Cardiac muscle cell (in vitro differentiated cells and primary cell): ENCODE data around the gene TFCP2L1. TPM values are rescaled to one million over a fixed set of nuclear protein-coding genes. Genes with fewer than 3 reads are reported as not detected.

ENCODE experiments used
- DNase-seq, 2 donors: peaks; one replicate each; pipeline versions ENCODE4 v3.0.0 to v3.0.0-alpha.2; 2010 to 2017; ENCODE audit warnings: low read depth in 1 of 2, low spot score in 1 of 2
- H3K27ac ChIP-seq: fragments of 200-600 bp; sonication (generic); 2 replicates; pipeline ENCODE4 v1.5.1; 2016
- H3K27me3 ChIP-seq: fragments of 200-600 bp; sonication (generic); 2 replicates; pipeline ENCODE4 v1.6.0; 2016; ENCODE audit warnings: control low read depth
- H3K36me3 ChIP-seq: fragments of 200-600 bp; sonication (generic); 2 replicates; pipeline ENCODE4 v1.5.1; 2016; ENCODE audit warnings: control low read depth
- H3K4me1 ChIP-seq: fragments of 200-600 bp; sonication (generic); 2 replicates; pipeline ENCODE4 v1.8.1; 2017; ENCODE audit warnings: low read depth, mild to moderate bottlenecking, mixed run types
- H3K4me3 ChIP-seq: fragments of 200-600 bp; sonication (generic); 2 replicates; pipeline ENCODE4 v1.5.1; 2016; ENCODE audit warnings: mild to moderate bottlenecking
- H3K9me3 ChIP-seq: fragments of 200-600 bp; sonication (generic); 2 replicates; pipeline ENCODE4 v1.5.1; 2017; ENCODE audit warnings: low read depth, mild to moderate bottlenecking, control low read depth
- polyA plus RNA-seq: library from polyadenylated mRNA; unstranded; fragments of >200 nt; fragmentation: Nextera tagmentation; extraction: Ambion mirVana; gene quantifications from 2 replicates; pipeline ENCODE4 v1.2.1, GENCODE V29; 2016
- total RNA-seq: library from RNA; depleted of rRNA; stranded (reverse); fragments of >200 nt; gene quantifications from 2 replicates; pipeline ENCODE4 v1.2.3, GENCODE V29; 2016
- TF ChIP-seq, protein P1 (sequence below): IDR thresholded peaks from 2 replicates; pipeline ENCODE4 v1.5.1; 2012; ENCODE audit warnings: low read depth, mild to moderate bottlenecking, low read length

The TFCP2L1 gene
- total and polyA plus RNA-seq, 2 experiments from 2014 or later = 0.31 TPM; not detected in 1

DNA sequence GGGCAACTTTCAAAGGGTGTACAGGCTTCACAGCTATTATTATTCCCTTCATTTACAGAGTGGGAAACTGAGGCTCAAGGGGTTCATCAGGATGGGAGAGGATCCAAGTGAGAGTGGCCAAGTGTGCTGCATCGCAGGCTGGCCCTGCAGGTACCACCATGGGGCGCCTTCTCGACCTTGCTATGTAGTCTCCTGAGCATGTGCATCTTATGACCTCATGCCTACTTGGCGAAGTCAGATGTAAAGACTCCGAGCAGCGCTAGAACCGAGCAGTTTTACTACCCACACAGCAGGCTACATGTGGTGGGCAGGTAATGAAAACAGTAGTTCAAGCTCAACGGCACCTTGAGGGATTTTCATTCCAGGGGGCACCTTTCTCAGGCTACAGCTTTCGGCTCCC lies 42.0 kb downstream of the TFCP2L1 start:
- Histone ChIP-seq H3K4me1 (no peaks in the 10 kb centered on the region), H3K27me3 (no peaks in the 10 kb centered on the region), H3K36me3 (no peaks in the 10 kb centered on the region), H3K27ac (no peak overlapping the region), H3K9me3 (no peaks in the 10 kb centered on the region), H3K4me3 (no peak overlapping the region)
- no peak for DNase-seq
- TF ChIP-seq, protein P1, sequence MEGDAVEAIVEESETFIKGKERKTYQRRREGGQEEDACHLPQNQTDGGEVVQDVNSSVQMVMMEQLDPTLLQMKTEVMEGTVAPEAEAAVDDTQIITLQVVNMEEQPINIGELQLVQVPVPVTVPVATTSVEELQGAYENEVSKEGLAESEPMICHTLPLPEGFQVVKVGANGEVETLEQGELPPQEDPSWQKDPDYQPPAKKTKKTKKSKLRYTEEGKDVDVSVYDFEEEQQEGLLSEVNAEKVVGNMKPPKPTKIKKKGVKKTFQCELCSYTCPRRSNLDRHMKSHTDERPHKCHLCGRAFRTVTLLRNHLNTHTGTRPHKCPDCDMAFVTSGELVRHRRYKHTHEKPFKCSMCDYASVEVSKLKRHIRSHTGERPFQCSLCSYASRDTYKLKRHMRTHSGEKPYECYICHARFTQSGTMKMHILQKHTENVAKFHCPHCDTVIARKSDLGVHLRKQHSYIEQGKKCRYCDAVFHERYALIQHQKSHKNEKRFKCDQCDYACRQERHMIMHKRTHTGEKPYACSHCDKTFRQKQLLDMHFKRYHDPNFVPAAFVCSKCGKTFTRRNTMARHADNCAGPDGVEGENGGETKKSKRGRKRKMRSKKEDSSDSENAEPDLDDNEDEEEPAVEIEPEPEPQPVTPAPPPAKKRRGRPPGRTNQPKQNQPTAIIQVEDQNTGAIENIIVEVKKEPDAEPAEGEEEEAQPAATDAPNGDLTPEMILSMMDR = no peak

DNA sequence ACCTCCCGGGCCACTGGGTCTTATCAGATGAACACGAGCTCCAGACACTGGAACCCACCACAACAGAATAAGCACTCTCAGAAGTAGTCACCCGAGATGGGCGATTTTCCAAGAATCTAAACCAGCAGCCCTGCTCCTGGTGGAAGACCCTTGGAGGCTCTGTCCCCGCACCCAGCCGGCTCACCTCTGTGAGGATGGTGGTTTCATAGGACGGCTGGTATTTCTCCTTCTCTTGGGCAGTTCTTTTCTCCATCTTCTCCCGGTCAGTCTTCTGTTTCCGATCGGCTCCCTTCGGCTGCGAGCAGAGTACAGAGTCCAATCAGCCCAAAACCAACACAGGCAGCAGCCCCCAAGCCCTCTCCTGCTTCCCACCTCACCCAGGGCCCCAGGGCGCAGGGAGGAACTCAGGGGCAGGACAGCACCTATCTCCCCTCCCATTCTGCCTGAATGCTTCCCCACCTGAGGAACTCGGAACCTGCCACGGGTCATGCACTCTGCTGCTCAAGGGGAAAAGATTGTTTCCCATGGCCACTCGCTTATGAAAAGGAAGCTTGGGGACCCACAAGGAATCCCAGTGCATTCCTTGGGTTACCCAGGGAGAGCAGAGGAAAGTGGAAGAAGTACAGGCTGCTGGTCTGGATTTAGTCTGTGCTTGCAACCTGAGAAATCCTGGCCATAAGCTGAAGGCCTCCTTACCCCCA lies 42.7 kb downstream of the TFCP2L1 start:
- Histone ChIP-seq H3K27me3 (no peaks in the 10 kb centered on the region), H3K4me3 (no peak overlapping the region), H3K27ac (no peak overlapping the region), H3K9me3 (no peaks in the 10 kb centered on the region), H3K4me1 (no peaks in the 10 kb centered on the region), H3K36me3 (no peaks in the 10 kb centered on the region)
- TF ChIP-seq, protein P1 = no peak
- no peak for DNase-seq

DNA sequence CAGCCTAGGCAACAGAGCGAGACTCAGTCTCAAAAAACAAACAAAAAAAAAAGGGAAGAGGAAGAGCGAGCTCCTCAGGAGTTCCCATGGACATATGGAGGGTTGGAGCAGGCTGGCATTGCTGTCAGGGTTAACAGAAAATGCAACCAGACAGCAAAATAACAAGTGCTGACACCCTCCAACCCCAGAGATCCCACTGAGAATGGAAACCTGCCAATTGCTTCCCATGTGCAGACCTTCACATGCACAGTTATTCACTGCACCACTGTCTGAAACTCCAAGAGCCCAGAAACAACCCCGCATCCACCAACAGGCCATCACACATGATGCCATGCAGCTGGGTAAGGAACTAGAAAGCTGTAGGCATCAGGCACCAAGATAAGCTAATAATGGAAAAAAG lies 43.5 kb downstream of the TFCP2L1 start:
- H3K9me3 ChIP-seq = no peaks in the 10 kb centered on the region
- no peak for DNase-seq
- no peaks in the 10 kb centered on the region for H3K36me3 ChIP-seq
- H3K4me1 ChIP-seq = no peaks in the 10 kb centered on the region
- H3K27me3 ChIP-seq = no peaks in the 10 kb centered on the region
- no peak overlapping the region for H3K4me3 ChIP-seq
- no peak overlapping the region for H3K27ac ChIP-seq
- TF ChIP-seq, protein P1 = no peak

DNA sequence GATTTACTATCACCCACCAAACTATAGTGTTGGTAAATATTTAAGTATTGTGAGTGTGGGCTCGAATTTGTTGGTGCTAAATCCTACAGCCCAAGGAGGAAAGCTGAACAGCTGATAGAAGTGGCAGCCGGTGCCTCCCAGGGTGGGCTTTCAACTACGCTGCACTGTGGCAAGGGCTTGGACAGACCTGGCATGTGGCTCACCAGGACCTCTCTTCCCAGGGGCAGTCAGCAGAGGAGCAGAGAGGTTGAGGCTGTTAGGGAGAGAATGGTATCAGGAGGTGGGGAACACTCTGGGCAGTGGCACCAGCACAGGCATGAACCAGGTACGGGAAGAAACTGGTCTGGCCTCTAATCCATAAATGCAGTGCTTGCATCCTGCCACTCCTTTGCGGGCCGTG lies 44.6 kb downstream of the TFCP2L1 start:
- TF ChIP-seq, protein P1 = no peak
- Histone ChIP-seq H3K9me3 (no peaks in the 10 kb centered on the region), H3K27me3 (no peaks in the 10 kb centered on the region), H3K4me1 (no peaks in the 10 kb centered on the region), H3K27ac (no peak overlapping the region), H3K4me3 (no peak overlapping the region), H3K36me3 (no peaks in the 10 kb centered on the region)
- no peak for DNase-seq

DNA sequence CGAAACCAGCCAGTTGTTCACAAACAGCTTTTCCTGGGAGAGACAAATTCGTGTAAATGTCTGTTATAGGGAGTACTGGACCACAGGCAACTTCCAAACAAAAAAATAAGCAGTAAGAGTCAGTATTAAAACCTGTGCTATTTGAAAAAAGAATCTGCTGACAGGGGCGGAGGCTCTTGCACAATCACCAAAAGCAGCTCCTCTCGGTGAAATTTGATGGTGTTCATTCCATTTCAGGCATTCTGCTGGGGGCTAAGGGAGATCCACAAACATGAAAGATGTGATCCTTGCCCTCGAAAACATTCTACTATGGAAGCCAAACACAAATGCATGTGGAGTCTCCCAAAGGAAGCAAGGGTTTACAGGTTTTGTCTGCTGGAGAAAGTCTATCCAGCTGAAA lies 45.0 kb downstream of the TFCP2L1 start:
- TF ChIP-seq, protein P1 = no peak

More for the DNA sequence above, 45.0 kb downstream of the TFCP2L1 start:
- no peaks in the 10 kb centered on the region for H3K27me3 ChIP-seq
- no peak for DNase-seq
- H3K9me3 ChIP-seq = no peaks in the 10 kb centered on the region
- H3K36me3 ChIP-seq = no peaks in the 10 kb centered on the region
- H3K27ac ChIP-seq = no peak overlapping the region
- H3K4me3 ChIP-seq = no peak overlapping the region
- H3K4me1 ChIP-seq = no peaks in the 10 kb centered on the region
